GM23248 (cell line): ENCODE results near the gene ST6GAL1.

Experiments used
- EZH2 ChIP-seq: fragments of 200-600 bp; sonication (generic); IDR thresholded peaks from 2 replicates; pipeline ENCODE4 v1.6.1; 2018; ENCODE audit warnings: antibody characterized with exemption, mild to moderate bottlenecking; ENCODE audit not compliant: insufficient read depth, poor library complexity, severe bottlenecking
- EZH2phosphoT487 ChIP-seq: fragments of 200-600 bp; sonication (generic); IDR thresholded peaks from 2 replicates; pipeline ENCODE4 v1.6.1; 2018; ENCODE audit warnings: antibody characterized with exemption, moderate library complexity, mild to moderate bottlenecking, low read depth; ENCODE audit not compliant: insufficient read depth

DNA sequence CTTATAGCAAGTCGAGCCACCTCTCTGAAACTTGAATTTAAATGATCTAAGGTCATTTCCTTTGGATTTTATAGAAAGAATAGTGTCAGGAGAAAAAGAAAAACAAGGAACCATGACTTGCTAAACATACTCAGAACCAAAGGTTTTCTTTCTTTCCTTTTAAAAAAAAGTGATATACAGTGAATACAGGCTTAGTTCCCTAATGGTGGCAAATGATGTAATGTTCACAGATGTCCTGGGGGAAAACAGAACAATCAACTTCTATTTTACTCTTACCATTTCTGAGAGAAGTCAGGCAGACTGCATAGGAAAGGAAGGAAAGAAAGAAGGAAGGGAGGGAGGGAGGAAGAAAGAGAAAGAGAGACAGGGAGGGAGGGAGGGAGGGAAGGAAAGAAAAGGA is 56.5 kb downstream of the ST6GAL1 start:
- no peak for TF ChIP-seq EZH2phosphoT487
- TF ChIP-seq EZH2: no peak
